Stomach (tissue), 9 donors: ENCODE measurements around the gene GPS1. TPM values are rescaled to one million over a fixed set of nuclear protein-coding genes. Genes with fewer than 3 reads are reported as not detected.
A peak's percentile ranks its signal among the peaks of the same experiment; 100 is the strongest.

Source experiments
- DNase-seq, 2 donors: peaks; one replicate each; pipeline versions ENCODE4 v3.0.0 to v3.0.0-alpha.2; 2013 to 2019
- H3K27ac ChIP-seq, 5 donors: fragments of 200-600 bp in 4 of 5; sonication (generic) in 4 of 5; one replicate each; pipeline ENCODE4 v1.5.1; 2013 to 2019; ENCODE audit warnings: mild to moderate bottlenecking in 1 of 5, moderate library complexity in 1 of 5
- H3K27me3 ChIP-seq, 3 donors: fragments of 200-600 bp; sonication (generic); one replicate each; pipeline ENCODE4 v1.5.1; 2017 to 2019; ENCODE audit warnings: mixed run types in 1 of 3
- H3K36me3 ChIP-seq, 4 donors: fragments of 200-600 bp; sonication (generic); 1 replicate in 3 of 4; 2 replicates in 1 of 4; pipeline ENCODE4 v1.5.1; 2016 to 2019
- H3K4me1 ChIP-seq, 4 donors: fragments of 200-600 bp; sonication (generic); one replicate each; pipeline ENCODE4 v1.5.1; 2016 to 2019
- H3K4me3 ChIP-seq, 4 donors: fragments of 200-600 bp; sonication (generic) in 3 of 4; one replicate each; pipeline ENCODE4 v1.5.1; 2016 to 2019; ENCODE audit warnings: mild to moderate bottlenecking in 1 of 4
- H3K9me3 ChIP-seq, 4 donors: fragments of 200-600 bp; sonication (generic); one replicate each; pipeline ENCODE4 v1.5.1; 2016 to 2019
- CTCF ChIP-seq, 7 experiments: fragments of 450-650 bp in 4 of 7; fragments of 200-600 bp in 3 of 7; sonication (generic) in 3 of 7; IDR thresholded peaks; one replicate each; pipeline ENCODE4 v1.5.1; 2016 to 2019; ENCODE audit warnings: antibody characterized with exemption in 7 of 7, control low read depth in 2 of 7, mild to moderate bottlenecking in 1 of 7
- EP300 ChIP-seq: sonication (generic); formaldehyde crosslinking; IDR thresholded peaks from one replicate; pipeline ENCODE4 v1.6.1; 2017; ENCODE audit warnings: antibody characterized with exemption
- POLR2A ChIP-seq, 4 donors: fragments of 450-650 bp; IDR thresholded peaks; one replicate each; pipeline ENCODE4 v1.6.1; 2016; ENCODE audit warnings: antibody characterized with exemption in 4 of 4, control low read depth in 2 of 4, mild to moderate bottlenecking in 1 of 4, moderate library complexity in 1 of 4
- POLR2AphosphoS5 ChIP-seq, 3 donors: sonication (generic); formaldehyde crosslinking; IDR thresholded peaks; one replicate each; pipeline ENCODE4 v1.6.1; 2016; ENCODE audit warnings: antibody characterized with exemption in 3 of 3
- WGBS, 5 donors: extraction: QIAGEN DNeasy Blood & Tissue Kit in 3 of 5; methylation state at CpG; one replicate each; pipeline versions ENCODE4 v1.1.5 to v1.1.7; 2013 to 2018; 5-methylcytosine and 5-hydroxymethylcytosine counted together
- intact Hi-C: fragments of 100-400 bp; cut with DNase I; formaldehyde crosslinking; loops from one replicate; pipeline ENCODE4 v1.15.1; 2023; ENCODE audit warnings: low total_unique reads
- polyA plus RNA-seq, 3 donors: library from polyadenylated mRNA; stranded (reverse); fragments of 200-250 nt; gene quantifications; one replicate each; pipeline ENCODE4 v1.2.3, GENCODE V29; 2013
- total RNA-seq, 5 donors: library from RNA; depleted of rRNA; stranded (reverse); fragments of >200 nt; gene quantifications; one replicate each; pipeline versions ENCODE4 v1.1.0 to v1.2.3, GENCODE V29; 2014 to 2016
- donor health status: healthy with polysubstance abuse.
- donor health status: Bipolar disorder and iron deficiency.
- donor health status: healthy.

The GPS1 gene
- total and polyA plus RNA-seq, 8 donors: 28.0 to 329 (median 101) TPM

- peaks cover 3 to 50% (median 43%) of the 10 kb centered on the region in 4 donors for H3K36me3 ChIP-seq
- H3K9me3 ChIP-seq: no peaks in the 10 kb centered on the region
- peaks cover 28 to 48% (median 42%) of the 10 kb centered on the region in 4 donors for H3K4me1 ChIP-seq
- DNase-seq: no peak
- no peak overlapping the region for H3K4me3 ChIP-seq
- no peak overlapping the region for H3K27ac ChIP-seq
- WGBS, 5 donors: 74 to 86% (median 83%) methylated on average over 5 to 8 of the region's 8 CpGs
- H3K27me3 ChIP-seq: no peaks in the 10 kb centered on the region
- intact Hi-C loops: no loop called here
- TF ChIP-seq POLR2AphosphoS5 (IDR thresholded peaks at IDR 0.05): no peak
- no peak for TF ChIP-seq CTCF (IDR thresholded peaks at IDR 0.05)
- TF ChIP-seq EP300: no peak
- no peak for TF ChIP-seq POLR2A (IDR thresholded peaks at IDR 0.05)
Measured at GRCh38 chr17:82049106-82049505, 2.6 kb upstream of the GPS1 start.

DNA sequence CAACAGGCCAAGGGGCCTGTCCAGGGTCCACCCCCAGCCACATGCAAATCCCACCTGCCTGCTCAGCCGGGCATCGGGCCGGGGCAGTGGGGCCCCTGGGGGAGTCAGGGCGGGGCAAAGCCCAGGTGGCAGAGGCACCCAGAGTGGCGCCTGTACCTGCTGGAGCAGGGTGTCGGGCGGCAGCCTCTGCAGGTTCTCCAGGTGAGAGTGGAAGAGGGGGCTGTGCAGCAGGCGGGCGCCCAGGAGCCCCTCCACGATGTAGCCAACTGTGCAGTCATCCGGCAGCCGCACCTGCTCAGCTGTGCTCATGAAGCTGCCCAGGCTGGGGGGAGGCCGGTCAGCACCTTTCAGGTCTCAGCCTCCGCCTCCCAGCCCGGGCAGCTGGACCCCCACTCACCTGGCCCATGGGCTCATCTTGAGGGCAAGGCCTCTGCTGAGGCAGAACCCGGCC is 2.2 kb upstream of the GPS1 start:
- H3K4me3 ChIP-seq: no peak overlapping the region
- TF ChIP-seq POLR2AphosphoS5 (IDR thresholded peaks at IDR 0.05): no peak
- H3K36me3 ChIP-seq: peaks cover 5 to 54% (median 47%) of the 10 kb centered on the region in 4 donors
- no peaks in the 10 kb centered on the region for H3K27me3 ChIP-seq
- no peak overlapping the region for H3K27ac ChIP-seq
- peaks cover 28 to 52% (median 46%) of the 10 kb centered on the region in 4 donors for H3K4me1 ChIP-seq
- intact Hi-C loops: no loop called here
- DNase-seq: no peak
- 85 to 100% (median 90%) methylated on average over 4 to 16 of the region's 16 CpGs for WGBS, 5 donors
- H3K9me3 ChIP-seq: no peaks in the 10 kb centered on the region

- TF ChIP-seq EP300 (no peak), POLR2AphosphoS5 (IDR thresholded peaks at IDR 0.05) (no peak), CTCF (IDR thresholded peaks at IDR 0.05) (no peak), POLR2A (IDR thresholded peaks at IDR 0.05) (no peak)
- WGBS, 5 donors: 85 to 89% (median 86%) methylated on average over 22 to 28 of the region's 28 CpGs
- Histone ChIP-seq H3K36me3 (peaks cover 12 to 62% (median 54%) of the 10 kb centered on the region in 4 donors), H3K4me3 (peak overlapping the region; percentile 67 to 88 (median 86)), H3K27ac (peak overlapping the region in 1 of 5 donors; percentile 82), H3K27me3 (no peaks in the 10 kb centered on the region), H3K4me1 (peaks cover 28 to 54% (median 48%) of the 10 kb centered on the region in 4 donors), H3K9me3 (no peaks in the 10 kb centered on the region)
- no peak for DNase-seq
- intact Hi-C loops: no loop called here
Measured at GRCh38 chr17:82050152-82050760, 1.4 kb upstream of the GPS1 start.

DNA sequence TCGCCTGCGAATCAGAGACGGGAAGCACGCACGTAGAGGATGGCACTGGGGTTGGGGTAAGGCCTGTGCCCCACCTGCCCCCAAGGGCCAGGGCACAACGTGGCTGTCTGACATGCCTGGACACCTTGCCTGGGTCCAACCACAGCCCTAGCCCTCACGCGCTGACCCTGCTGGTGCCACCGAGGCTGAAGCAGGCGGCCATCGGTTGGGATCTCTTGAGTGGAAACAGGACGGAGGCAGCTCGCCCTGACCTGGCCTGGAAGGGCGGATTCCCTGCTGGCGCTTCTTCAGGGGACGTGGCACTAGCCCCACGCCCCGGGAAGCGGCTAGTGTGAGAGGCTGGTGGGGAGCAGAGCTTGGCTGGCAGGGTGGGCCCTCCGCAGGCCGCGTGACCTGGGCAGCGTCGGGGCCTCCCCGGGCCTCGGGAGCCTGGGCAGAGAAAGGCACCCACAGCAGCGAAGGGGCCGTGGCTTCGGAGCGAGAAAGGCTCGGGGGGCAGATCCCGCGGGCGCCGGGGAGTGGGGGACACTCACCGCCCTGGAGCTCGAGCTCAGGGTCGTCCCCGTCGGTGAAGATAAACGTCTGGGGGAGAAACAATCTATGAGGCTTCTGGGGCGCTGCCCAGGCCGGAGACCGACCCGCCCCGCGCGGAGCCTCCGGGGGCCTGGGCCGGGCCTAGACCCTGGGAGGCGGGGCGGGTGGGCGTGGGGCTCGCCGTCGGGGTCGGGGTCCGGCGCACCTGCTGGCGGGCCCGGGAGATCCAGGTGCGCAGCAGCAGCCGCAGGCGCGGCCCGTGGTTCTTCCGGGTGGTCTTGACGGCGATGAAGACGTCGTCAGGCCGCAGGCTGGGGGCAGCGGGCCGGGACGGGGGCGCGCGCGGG is 697 bp upstream of the GPS1 start:
- peak in 1 of 2 donors; percentile 56 for DNase-seq
- H3K4me3 ChIP-seq: peak overlapping the region; percentile 67 to 88 (median 86)
- H3K27ac ChIP-seq: peak overlapping the region; percentile 50 to 85 (median 82)
- H3K4me1 ChIP-seq: peaks cover 28 to 55% (median 48%) of the 10 kb centered on the region in 4 donors
- 10 to 28% (median 16%) methylated on average over 29 to 79 of the region's 79 CpGs for WGBS, 5 donors
- H3K27me3 ChIP-seq: no peaks in the 10 kb centered on the region
- no peak for TF ChIP-seq CTCF (IDR thresholded peaks at IDR 0.05)
- no peak for TF ChIP-seq POLR2A (IDR thresholded peaks at IDR 0.05)
- TF ChIP-seq POLR2AphosphoS5 (IDR thresholded peaks at IDR 0.05): no peak
- intact Hi-C loops: no loop called here
- peaks cover 19 to 69% (median 62%) of the 10 kb centered on the region in 4 donors for H3K36me3 ChIP-seq
- no peaks in the 10 kb centered on the region for H3K9me3 ChIP-seq
